ENCODE data around the gene STK32B. TPM values are rescaled to one million over a fixed set of nuclear protein-coding genes. Genes with fewer than 3 reads are reported as not detected.

STK32B gene
- polyA plus RNA-seq, 1 of the 3 experiments (the other 2 are of a cell fraction): 0.20 TPM

DNA sequence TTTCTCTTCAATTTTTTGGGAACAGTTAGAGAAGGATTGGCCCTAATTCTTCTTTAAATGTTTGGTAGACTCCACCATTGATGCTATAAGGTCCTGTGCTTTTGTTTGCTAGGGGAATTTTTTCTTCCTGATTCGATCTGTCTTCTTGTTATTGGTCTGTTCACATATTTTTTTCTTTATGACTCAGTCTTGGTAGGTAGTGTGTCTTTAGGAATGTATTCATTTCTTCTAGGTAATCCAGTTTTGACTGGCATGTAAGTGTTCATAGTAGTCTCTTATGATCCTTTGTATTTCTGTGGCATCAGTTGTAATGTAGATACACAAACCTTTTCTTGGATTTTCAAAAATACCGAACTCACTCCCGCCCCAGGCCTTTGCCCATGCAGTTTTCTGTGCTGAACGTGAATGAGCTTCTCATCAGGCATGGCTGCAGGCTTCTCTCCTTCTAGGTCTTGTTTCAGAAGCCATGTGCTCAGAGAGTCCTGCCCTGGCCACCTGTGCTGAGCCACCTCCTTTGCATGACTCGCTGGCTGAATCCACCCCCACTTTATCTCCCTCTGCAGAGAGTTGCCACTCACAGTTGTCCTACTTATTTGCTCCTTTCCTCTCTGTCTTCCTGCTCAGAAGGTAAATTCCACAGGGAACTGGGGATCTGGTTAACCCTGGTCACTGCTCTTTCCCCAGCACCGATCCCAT is 67.0 kb downstream of the STK32B start:
- H3K9me2 ChIP-seq: no peaks in the 10 kb centered on the region
- WGBS (ENCODE audit: low lambda C conversion rate): 18% methylated on average over 6 of the region's 6 CpGs
- H2AFZ ChIP-seq (ENCODE audit: low read depth): no peak overlapping the region
- no peaks in the 10 kb centered on the region for H3K79me2 ChIP-seq (ENCODE audit: insufficient read depth)
- no peak overlapping the region for H3K9ac ChIP-seq
- CTCF ChIA-PET: no interaction called here
- no peaks in the 10 kb centered on the region for H4K20me1 ChIP-seq (ENCODE audit: insufficient read depth)
- no peaks in the 10 kb centered on the region for H3K36me3 ChIP-seq (replicated peaks in 1 of 2; ENCODE audit: control insufficient read depth in 1 of 2, insufficient read depth in 2 of 2, low read length in 1 of 2)
- H3K27me3 ChIP-seq (ENCODE audit: insufficient read depth): no peaks in the 10 kb centered on the region; the same call in 1 of the 2 replicates
- no peaks in the 10 kb centered on the region for H3K9me3 ChIP-seq
- DNase-seq: no peak
- no peak overlapping the region for H3K4me3 ChIP-seq (ENCODE audit: low read depth in 2 of 2, low read length in 1 of 2)
- POLR2A ChIA-PET: no interaction called here
- no peak for TF ChIP-seq CHD2 (IDR thresholded peaks at IDR 0.05; ENCODE audit: low read length, partially characterized antibody)
- TF ChIP-seq, protein P1, sequence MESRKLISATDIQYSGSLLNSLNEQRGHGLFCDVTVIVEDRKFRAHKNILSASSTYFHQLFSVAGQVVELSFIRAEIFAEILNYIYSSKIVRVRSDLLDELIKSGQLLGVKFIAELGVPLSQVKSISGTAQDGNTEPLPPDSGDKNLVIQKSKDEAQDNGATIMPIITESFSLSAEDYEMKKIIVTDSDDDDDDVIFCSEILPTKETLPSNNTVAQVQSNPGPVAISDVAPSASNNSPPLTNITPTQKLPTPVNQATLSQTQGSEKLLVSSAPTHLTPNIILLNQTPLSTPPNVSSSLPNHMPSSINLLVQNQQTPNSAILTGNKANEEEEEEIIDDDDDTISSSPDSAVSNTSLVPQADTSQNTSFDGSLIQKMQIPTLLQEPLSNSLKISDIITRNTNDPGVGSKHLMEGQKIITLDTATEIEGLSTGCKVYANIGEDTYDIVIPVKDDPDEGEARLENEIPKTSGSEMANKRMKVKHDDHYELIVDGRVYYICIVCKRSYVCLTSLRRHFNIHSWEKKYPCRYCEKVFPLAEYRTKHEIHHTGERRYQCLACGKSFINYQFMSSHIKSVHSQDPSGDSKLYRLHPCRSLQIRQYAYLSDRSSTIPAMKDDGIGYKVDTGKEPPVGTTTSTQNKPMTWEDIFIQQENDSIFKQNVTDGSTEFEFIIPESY (IDR thresholded peaks at IDR 0.05; ENCODE audit: borderline replicate concordance, low read depth): no peak
- no peak for TF ChIP-seq JUND (IDR thresholded peaks at IDR 0.05)
- TF ChIP-seq RFX5 (IDR thresholded peaks at IDR 0.05; ENCODE audit: low read length): no peak
- no peak for TF ChIP-seq RXRA (IDR thresholded peaks at IDR 0.05; ENCODE audit: borderline replicate concordance, low read depth)
- TF ChIP-seq MEF2A (IDR thresholded peaks at IDR 0.05; ENCODE audit: borderline replicate concordance, low read depth): no peak
- TF ChIP-seq, protein P2, sequence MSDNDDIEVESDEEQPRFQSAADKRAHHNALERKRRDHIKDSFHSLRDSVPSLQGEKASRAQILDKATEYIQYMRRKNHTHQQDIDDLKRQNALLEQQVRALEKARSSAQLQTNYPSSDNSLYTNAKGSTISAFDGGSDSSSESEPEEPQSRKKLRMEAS (IDR thresholded peaks at IDR 0.05; ENCODE audit: low read depth): no peak
- TF ChIP-seq ELF1 (IDR thresholded peaks at IDR 0.05): no peak
- no peak for TF ChIP-seq SMC3 (IDR thresholded peaks at IDR 0.05; ENCODE audit: low read depth, low read length)
- no peak for TF ChIP-seq YY1 (IDR thresholded peaks at IDR 0.05; ENCODE audit: low read depth)
- no peak for TF ChIP-seq FOSL2 (IDR thresholded peaks at IDR 0.05; ENCODE audit: borderline replicate concordance, low read depth)
- TF ChIP-seq GATA2 (CRISPR knock-in tag; IDR thresholded peaks at IDR 0.05): no peak
- TF ChIP-seq CTCF (IDR thresholded peaks at IDR 0.05): no peak
- TF ChIP-seq, protein P3, sequence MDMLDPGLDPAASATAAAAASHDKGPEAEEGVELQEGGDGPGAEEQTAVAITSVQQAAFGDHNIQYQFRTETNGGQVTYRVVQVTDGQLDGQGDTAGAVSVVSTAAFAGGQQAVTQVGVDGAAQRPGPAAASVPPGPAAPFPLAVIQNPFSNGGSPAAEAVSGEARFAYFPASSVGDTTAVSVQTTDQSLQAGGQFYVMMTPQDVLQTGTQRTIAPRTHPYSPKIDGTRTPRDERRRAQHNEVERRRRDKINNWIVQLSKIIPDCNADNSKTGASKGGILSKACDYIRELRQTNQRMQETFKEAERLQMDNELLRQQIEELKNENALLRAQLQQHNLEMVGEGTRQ (IDR thresholded peaks at IDR 0.05; ENCODE audit: borderline replicate concordance, low read depth, low read length): no peak
- TF ChIP-seq EZH2phosphoT487 (IDR thresholded peaks at IDR 0.05; ENCODE audit: borderline replicate concordance, low read depth): no peak
- no peak for TF ChIP-seq POLR2AphosphoS5 (IDR thresholded peaks at IDR 0.05; ENCODE audit: low read depth, low read length)
- TF ChIP-seq, protein P4, sequence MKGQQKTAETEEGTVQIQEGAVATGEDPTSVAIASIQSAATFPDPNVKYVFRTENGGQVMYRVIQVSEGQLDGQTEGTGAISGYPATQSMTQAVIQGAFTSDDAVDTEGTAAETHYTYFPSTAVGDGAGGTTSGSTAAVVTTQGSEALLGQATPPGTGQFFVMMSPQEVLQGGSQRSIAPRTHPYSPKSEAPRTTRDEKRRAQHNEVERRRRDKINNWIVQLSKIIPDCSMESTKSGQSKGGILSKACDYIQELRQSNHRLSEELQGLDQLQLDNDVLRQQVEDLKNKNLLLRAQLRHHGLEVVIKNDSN (IDR thresholded peaks at IDR 0.05; ENCODE audit: borderline replicate concordance, low read depth): no peak
- no peak for TF ChIP-seq FOXJ3 (CRISPR knock-in tag; IDR thresholded peaks at IDR 0.05)
- no peak for TF ChIP-seq SIN3A (IDR thresholded peaks at IDR 0.05; ENCODE audit: borderline replicate concordance, low read depth, low read length)
- H3K4me1 ChIP-seq (ENCODE audit: control insufficient read depth in 1 of 2, insufficient read depth in 2 of 2, low read depth in 1 of 2, low read length in 1 of 2): no peaks in the 10 kb centered on the region
- H3K4me2 ChIP-seq: no peak overlapping the region
- H3K27ac ChIP-seq (ENCODE audit: low read depth in 2 of 2, low read length in 1 of 2): no peak overlapping the region
- H3F3A ChIP-seq (replicated peaks; ENCODE audit: insufficient read depth): no peaks in the 10 kb centered on the region

All from SK-N-SH (cell line).